Ishikawa (cell line): ENCODE measurements around the gene SRBD1.

ENCODE experiments used
- CEBPB ChIP-seq: IDR thresholded peaks from 2 replicates; pipeline ENCODE4 v1.6.1; 2012
- CREB1 ChIP-seq: IDR thresholded peaks from 2 replicates; pipeline ENCODE4 v1.6.1; 2012; ENCODE audit warnings: low read depth
- EGR1 ChIP-seq: IDR thresholded peaks from 2 replicates; pipeline ENCODE4 v1.6.1; 2012
- EP300 ChIP-seq: IDR thresholded peaks from 2 replicates; pipeline ENCODE4 v1.6.1; 2012; ENCODE audit warnings: borderline replicate concordance
- FOXM1 ChIP-seq: IDR thresholded peaks from 2 replicates; pipeline ENCODE4 v1.6.1; 2012; ENCODE audit warnings: low read depth, borderline replicate concordance
- MAX ChIP-seq: IDR thresholded peaks from 2 replicates; pipeline ENCODE4 v1.6.1; 2012
- NFIC ChIP-seq: IDR thresholded peaks from 2 replicates; pipeline ENCODE4 v1.6.1; 2012
- RAD21 ChIP-seq: IDR thresholded peaks from 2 replicates; pipeline ENCODE4 v1.6.1; 2012; ENCODE audit warnings: low read depth
- REST ChIP-seq: IDR thresholded peaks from 2 replicates; pipeline ENCODE4 v1.6.1; 2012; ENCODE audit warnings: low read depth, mild to moderate bottlenecking
- TAF1 ChIP-seq: IDR thresholded peaks from 2 replicates; pipeline ENCODE4 v1.6.1; 2012; ENCODE audit warnings: low read depth, mild to moderate bottlenecking
- TCF12 ChIP-seq: IDR thresholded peaks from 2 replicates; pipeline ENCODE4 v1.6.1; 2012; ENCODE audit warnings: low read depth
- TEAD4 ChIP-seq: IDR thresholded peaks from 2 replicates; pipeline ENCODE4 v1.6.1; 2012
- USF1 ChIP-seq: IDR thresholded peaks from 2 replicates; pipeline ENCODE4 v1.6.1; 2012
- YY1 ChIP-seq: IDR thresholded peaks from 2 replicates; pipeline ENCODE4 v1.6.1; 2012; ENCODE audit warnings: low read depth
- ZBTB7A ChIP-seq: IDR thresholded peaks from 2 replicates; pipeline ENCODE4 v1.6.1; 2012; ENCODE audit warnings: low read depth

SRBD1 gene

GRCh38 chr2:45388541-45389100 is 222.4 kb downstream of the SRBD1 start:
- no peak for TF ChIP-seq REST
- TF ChIP-seq TCF12: no peak
- TF ChIP-seq ZBTB7A: no peak
- no peak for TF ChIP-seq TEAD4
- TF ChIP-seq EP300: no peak
- TF ChIP-seq YY1: no peak
- TF ChIP-seq CEBPB: no peak
- no peak for TF ChIP-seq USF1
- no peak for TF ChIP-seq MAX
- no peak for TF ChIP-seq CREB1
- TF ChIP-seq RAD21: no peak
- TF ChIP-seq TAF1: no peak
- TF ChIP-seq EGR1: no peak
- no peak for TF ChIP-seq FOXM1
- TF ChIP-seq NFIC: no peak

- TF ChIP-seq CREB1 (no peak), FOXM1 (no peak), EP300 (no peak), YY1 (no peak), CEBPB (no peak), NFIC (peak; percentile 42; the same call in 1 of the 2 replicates)
These were observed 228.3 kb downstream of the SRBD1 start for GRCh38 chr2:45382744-45383143.

GRCh38 chr2:45380131-45380836 is 230.8 kb downstream of the SRBD1 start:
- TF ChIP-seq NFIC (no peak), MAX (no peak), USF1 (no peak), TAF1 (no peak), TCF12 (no peak), EGR1 (no peak), ZBTB7A (no peak), YY1 (no peak), FOXM1 (no peak), EP300 (no peak), CEBPB (no peak), REST (no peak), RAD21 (no peak)

- TF ChIP-seq RAD21: no peak
- no peak for TF ChIP-seq TAF1
These were observed 231.5 kb downstream of the SRBD1 start for GRCh38 chr2:45379399-45380087.

GRCh38 chr2:45373534-45373933 is 237.5 kb downstream of the SRBD1 start:
- TF ChIP-seq REST (no peak), EP300 (no peak), TCF12 (no peak), CEBPB (no peak), MAX (no peak), TEAD4 (no peak), RAD21 (no peak), NFIC (no peak), ZBTB7A (no peak), TAF1 (no peak), USF1 (no peak), YY1 (no peak), EGR1 (no peak), CREB1 (no peak), FOXM1 (no peak)
